ENCODE results near the gene DDB1. TPM values are rescaled to one million over a fixed set of nuclear protein-coding genes. Genes with fewer than 3 reads are reported as not detected.

The DDB1 gene
- total and polyA plus RNA-seq, 2 of the 13 experiments (the other 11 are each of a cell fraction or from before 2014, with no cell fraction given): 217 to 266 TPM

DNA sequence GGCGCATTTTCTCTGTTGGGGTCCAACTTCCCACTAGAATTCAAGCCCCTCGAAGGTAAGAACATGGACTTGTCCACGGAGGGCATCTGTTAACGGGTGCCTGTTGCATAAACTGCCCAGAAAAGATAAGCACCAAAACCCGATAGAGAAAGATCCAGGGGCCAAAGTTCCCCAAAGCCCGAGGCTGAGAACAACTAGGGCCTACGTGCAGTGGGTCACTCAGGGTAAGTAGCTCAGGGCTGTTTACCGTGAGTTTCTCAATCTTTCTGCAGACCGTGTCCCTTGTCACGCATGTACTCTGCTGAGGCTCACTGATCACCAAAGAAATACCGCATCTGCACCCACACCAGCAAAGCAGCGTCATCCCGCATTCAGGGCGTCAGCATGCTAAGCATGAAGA, 67.5 kb downstream of the DDB1 start (continued):
- TF ChIP-seq ZFY (CRISPR knock-in tag; IDR thresholded peaks at IDR 0.05): peak; percentile 16; the same call in 1 of the 2 replicates
- TF ChIP-seq SNAPC5 (CRISPR knock-in tag; IDR thresholded peaks at IDR 0.05; ENCODE audit: borderline replicate concordance): no peak
- no peak for TF ChIP-seq GTF3A (CRISPR knock-in tag; conservative IDR thresholded peaks at IDR 0.05)
- TF ChIP-seq, protein P1, sequence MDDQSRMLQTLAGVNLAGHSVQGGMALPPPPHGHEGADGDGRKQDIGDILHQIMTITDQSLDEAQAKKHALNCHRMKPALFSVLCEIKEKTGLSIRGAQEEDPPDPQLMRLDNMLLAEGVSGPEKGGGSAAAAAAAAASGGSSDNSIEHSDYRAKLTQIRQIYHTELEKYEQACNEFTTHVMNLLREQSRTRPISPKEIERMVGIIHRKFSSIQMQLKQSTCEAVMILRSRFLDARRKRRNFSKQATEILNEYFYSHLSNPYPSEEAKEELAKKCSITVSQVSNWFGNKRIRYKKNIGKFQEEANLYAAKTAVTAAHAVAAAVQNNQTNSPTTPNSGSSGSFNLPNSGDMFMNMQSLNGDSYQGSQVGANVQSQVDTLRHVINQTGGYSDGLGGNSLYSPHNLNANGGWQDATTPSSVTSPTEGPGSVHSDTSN (CRISPR knock-in tag; IDR thresholded peaks at IDR 0.05; ENCODE audit: borderline replicate concordance): no peak
- TF ChIP-seq ZNF782 (CRISPR knock-in tag; IDR thresholded peaks at IDR 0.05; ENCODE audit: borderline replicate concordance): no peak
- no peak for TF ChIP-seq TCF7 (IDR thresholded peaks at IDR 0.05; ENCODE audit: low read depth)
- no peak for TF ChIP-seq ZBTB1 (CRISPR knock-in tag; IDR thresholded peaks at IDR 0.05; ENCODE audit: borderline replicate concordance)
- TF ChIP-seq ZNF605 (CRISPR knock-in tag; IDR thresholded peaks at IDR 0.05): 0 out of 2 replicates have a peak, but pooled peaks have one; percentile 61
- TF ChIP-seq MED1 (CRISPR knock-in tag; IDR thresholded peaks at IDR 0.05): peak; percentile 92
- peak; percentile 60; the same call in 1 of the 2 replicates for TF ChIP-seq ZNF563 (CRISPR knock-in tag; IDR thresholded peaks at IDR 0.05)
- TF ChIP-seq ZNF124 (CRISPR knock-in tag; IDR thresholded peaks at IDR 0.05): no peak
- TF ChIP-seq GATA4 (IDR thresholded peaks at IDR 0.05; ENCODE audit: borderline replicate concordance, low read depth): peak; percentile 20; the same call in 1 of the 2 replicates
- TF ChIP-seq ETV6 (CRISPR knock-in tag; conservative IDR thresholded peaks at IDR 0.05): no peak
- TF ChIP-seq CHCHD3 (CRISPR knock-in tag; IDR thresholded peaks at IDR 0.05): no peak
- no peak for TF ChIP-seq KLF16 (CRISPR knock-in tag; IDR thresholded peaks at IDR 0.05)
- TF ChIP-seq SMARCE1 (IDR thresholded peaks at IDR 0.05; ENCODE audit: borderline replicate concordance): no peak
- TF ChIP-seq SMAD3 (CRISPR knock-in tag; IDR thresholded peaks at IDR 0.05): no peak
- no peak for TF ChIP-seq SNAI1 (CRISPR knock-in tag; IDR thresholded peaks at IDR 0.05; ENCODE audit: borderline replicate concordance)
- no peak for TF ChIP-seq ZNF691 (CRISPR knock-in tag; IDR thresholded peaks at IDR 0.05; ENCODE audit: borderline replicate concordance, low read depth)
- TF ChIP-seq ZNF441 (CRISPR knock-in tag; IDR thresholded peaks at IDR 0.05; ENCODE audit: borderline replicate concordance): peak; percentile 71; the same call in 1 of the 2 replicates
- TF ChIP-seq YY1 (IDR thresholded peaks at IDR 0.05; ENCODE audit: insufficient read depth, insufficient replicate concordance, low read depth, low read length): no peak
- no peak for TF ChIP-seq ZNF670 (CRISPR knock-in tag; IDR thresholded peaks at IDR 0.05; ENCODE audit: borderline replicate concordance)
- TF ChIP-seq, protein P2, sequence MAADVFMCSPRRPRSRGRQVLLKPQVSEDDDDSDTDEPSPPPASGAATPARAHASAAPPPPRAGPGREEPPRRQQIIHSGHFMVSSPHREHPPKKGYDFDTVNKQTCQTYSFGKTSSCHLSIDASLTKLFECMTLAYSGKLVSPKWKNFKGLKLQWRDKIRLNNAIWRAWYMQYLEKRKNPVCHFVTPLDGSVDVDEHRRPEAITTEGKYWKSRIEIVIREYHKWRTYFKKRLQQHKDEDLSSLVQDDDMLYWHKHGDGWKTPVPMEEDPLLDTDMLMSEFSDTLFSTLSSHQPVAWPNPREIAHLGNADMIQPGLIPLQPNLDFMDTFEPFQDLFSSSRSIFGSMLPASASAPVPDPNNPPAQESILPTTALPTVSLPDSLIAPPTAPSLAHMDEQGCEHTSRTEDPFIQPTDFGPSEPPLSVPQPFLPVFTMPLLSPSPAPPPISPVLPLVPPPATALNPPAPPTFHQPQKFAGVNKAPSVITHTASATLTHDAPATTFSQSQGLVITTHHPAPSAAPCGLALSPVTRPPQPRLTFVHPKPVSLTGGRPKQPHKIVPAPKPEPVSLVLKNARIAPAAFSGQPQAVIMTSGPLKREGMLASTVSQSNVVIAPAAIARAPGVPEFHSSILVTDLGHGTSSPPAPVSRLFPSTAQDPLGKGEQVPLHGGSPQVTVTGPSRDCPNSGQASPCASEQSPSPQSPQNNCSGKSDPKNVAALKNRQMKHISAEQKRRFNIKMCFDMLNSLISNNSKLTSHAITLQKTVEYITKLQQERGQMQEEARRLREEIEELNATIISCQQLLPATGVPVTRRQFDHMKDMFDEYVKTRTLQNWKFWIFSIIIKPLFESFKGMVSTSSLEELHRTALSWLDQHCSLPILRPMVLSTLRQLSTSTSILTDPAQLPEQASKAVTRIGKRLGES (CRISPR knock-in tag; IDR thresholded peaks at IDR 0.05; ENCODE audit: borderline replicate concordance): no peak
- TF ChIP-seq KDM5A (IDR thresholded peaks at IDR 0.05; ENCODE audit: borderline replicate concordance, low read length): no peak
- no peak for TF ChIP-seq ZFP41 (CRISPR knock-in tag; IDR thresholded peaks at IDR 0.05; ENCODE audit: borderline replicate concordance)
- TF ChIP-seq STAG1 (CRISPR knock-in tag; IDR thresholded peaks at IDR 0.05): no peak
- TF ChIP-seq ZNF160 (CRISPR knock-in tag; IDR thresholded peaks at IDR 0.05): no peak
